Adipocyte (in vitro differentiated cells): ENCODE results near the gene KRTAP9-1.
"Not testable (repeated sequence)": the region's sequence is repeated elsewhere in the genome, so short reads cannot be mapped to it uniquely, and the experiment has no call there.

ENCODE experiments used
- DNase-seq: peaks from one replicate; pipeline ENCODE4 v3.0.0-alpha.2; 2015; ENCODE audit warnings: low read depth
- H3K27me3 ChIP-seq: replicated peaks from 2 replicates; pipeline ENCODE4 v1.7.0; 2013; ENCODE audit warnings: mild to moderate bottlenecking, low read length, moderate library complexity; ENCODE audit not compliant: control insufficient read depth, insufficient read depth
- H3K36me3 ChIP-seq: 2 replicates; pipeline ENCODE4 v1.7.0; 2013; ENCODE audit warnings: low read length, mild to moderate bottlenecking, moderate library complexity; ENCODE audit not compliant: control insufficient read depth, insufficient read depth, severe bottlenecking
- H3K4me1 ChIP-seq: 2 replicates; pipeline ENCODE4 v1.7.0; 2013; ENCODE audit warnings: mild to moderate bottlenecking, low read length, moderate library complexity; ENCODE audit not compliant: control insufficient read depth, insufficient read depth
- H3K4me3 ChIP-seq: 2 replicates; pipeline ENCODE4 v1.7.0; 2013; ENCODE audit warnings: mild to moderate bottlenecking, low read length, moderate library complexity
- H3K9ac ChIP-seq: 2 replicates; pipeline ENCODE4 v1.7.0; 2013; ENCODE audit warnings: mild to moderate bottlenecking, low read length, moderate library complexity
- H3K9me3 ChIP-seq: 2 replicates; pipeline ENCODE4 v1.7.0; 2013; ENCODE audit warnings: mild to moderate bottlenecking, low read length, moderate library complexity; ENCODE audit not compliant: control insufficient read depth

Gene KRTAP9-1

GRCh38 chr17:41189837-41190318, at the start of gene KRTAP9-1:
Gene KRTAP9-1, plus strand, starts transcription at chr17:41189887. Its CDS starts 0 bp downstream, at chr17:41189887.
- H3K27me3 ChIP-seq, H3K36me3 ChIP-seq, H3K9me3 ChIP-seq, H3K4me1 ChIP-seq, H3K4me3 ChIP-seq, H3K9ac ChIP-seq, DNase-seq: not testable (repeated sequence)

- DNase-seq: peak; percentile 41
- H3K27me3 ChIP-seq: no peaks in the 10 kb centered on the region
These were observed 49.1 kb upstream of the KRTAP9-1 start, which contains the start of gene KRTAP4-6 for GRCh38 chr17:41140360-41141131. Gene KRTAP4-6, minus strand, starts transcription at chr17:41140544. Its CDS starts 57 bp downstream, at chr17:41140487.

GRCh38 chr17:41141361-41141760, 48.3 kb upstream of the KRTAP9-1 start:
- Histone ChIP-seq H3K4me3 (no peak overlapping the region), H3K4me1 (no peaks in the 10 kb centered on the region), H3K36me3 (no peaks in the 10 kb centered on the region), H3K9me3 (peaks cover 13% of the 10 kb centered on the region), H3K27me3 (no peaks in the 10 kb centered on the region), H3K9ac (no peak overlapping the region)
- DNase-seq: no peak

More at GRCh38 chr17:41140360-41141131, 49.1 kb upstream of the KRTAP9-1 start, which contains the start of gene KRTAP4-6:
- H3K4me3 ChIP-seq: no peak within 1 kb of the TSS
- H3K9me3 ChIP-seq: peaks cover 13% of the 10 kb centered on the region
- no peaks in the 10 kb centered on the region for H3K4me1 ChIP-seq
- H3K9ac ChIP-seq: no peak within 1 kb of the TSS
- H3K36me3 ChIP-seq: no peaks in the 10 kb centered on the region

- peaks cover 13% of the 10 kb centered on the region for H3K9me3 ChIP-seq
- H3K9ac ChIP-seq: no peak overlapping the region
- no peak for DNase-seq
- H3K4me1 ChIP-seq: no peaks in the 10 kb centered on the region
- H3K27me3 ChIP-seq: no peaks in the 10 kb centered on the region
- no peak overlapping the region for H3K4me3 ChIP-seq
- no peaks in the 10 kb centered on the region for H3K36me3 ChIP-seq
These were observed 44.8 kb upstream of the KRTAP9-1 start for GRCh38 chr17:41144846-41145245.

GRCh38 chr17:41145261-41145660, 44.4 kb upstream of the KRTAP9-1 start:
- Histone ChIP-seq H3K4me3 (no peak overlapping the region), H3K9me3 (peaks cover 13% of the 10 kb centered on the region), H3K9ac (no peak overlapping the region), H3K4me1 (no peaks in the 10 kb centered on the region), H3K36me3 (no peaks in the 10 kb centered on the region), H3K27me3 (no peaks in the 10 kb centered on the region)
- DNase-seq: no peak

GRCh38 chr17:41147531-41148204, 42.0 kb upstream of the KRTAP9-1 start:
- Histone ChIP-seq H3K9ac (no peak overlapping the region), H3K36me3 (no peaks in the 10 kb centered on the region), H3K4me3 (no peak overlapping the region), H3K4me1 (no peaks in the 10 kb centered on the region), H3K9me3 (peaks cover 11% of the 10 kb centered on the region), H3K27me3 (no peaks in the 10 kb centered on the region)
- DNase-seq: no peak

GRCh38 chr17:41148971-41149651, 40.6 kb upstream of the KRTAP9-1 start:
- H3K4me3 ChIP-seq, H3K36me3 ChIP-seq, H3K4me1 ChIP-seq, DNase-seq, H3K9ac ChIP-seq, H3K9me3 ChIP-seq, H3K27me3 ChIP-seq: not testable (repeated sequence)

- Histone ChIP-seq H3K9me3 (no peaks in the 10 kb centered on the region), H3K9ac (no peak within 1 kb of the TSS)
- DNase-seq: no peak
These were observed 40.1 kb upstream of the KRTAP9-1 start, which contains the start of gene KRTAP4-5 for GRCh38 chr17:41149652-41149985. Gene KRTAP4-5, minus strand, starts transcription at chr17:41149825. Its CDS starts 58 bp downstream, at chr17:41149767.

GRCh38 chr17:41150026-41150425, 39.7 kb upstream of the KRTAP9-1 start:
- no peaks in the 10 kb centered on the region for H3K27me3 ChIP-seq
- H3K9ac ChIP-seq: no peak overlapping the region
- H3K36me3 ChIP-seq: no peaks in the 10 kb centered on the region
- H3K4me1 ChIP-seq: no peaks in the 10 kb centered on the region
- no peaks in the 10 kb centered on the region for H3K9me3 ChIP-seq
- H3K4me3 ChIP-seq: no peak overlapping the region
- no peak for DNase-seq

More at GRCh38 chr17:41149652-41149985, 40.1 kb upstream of the KRTAP9-1 start, which contains the start of gene KRTAP4-5:
- Histone ChIP-seq H3K4me1 (no peaks in the 10 kb centered on the region), H3K27me3 (no peaks in the 10 kb centered on the region), H3K36me3 (no peaks in the 10 kb centered on the region), H3K4me3 (no peak within 1 kb of the TSS)

- no peak for DNase-seq
- no peaks in the 10 kb centered on the region for H3K36me3 ChIP-seq
These were observed 38.2 kb upstream of the KRTAP9-1 start for GRCh38 chr17:41151525-41151924.

GRCh38 chr17:41153856-41154255, 35.8 kb upstream of the KRTAP9-1 start:
- Histone ChIP-seq H3K9me3 (no peaks in the 10 kb centered on the region), H3K27me3 (no peaks in the 10 kb centered on the region), H3K4me1 (no peaks in the 10 kb centered on the region), H3K36me3 (no peaks in the 10 kb centered on the region), H3K9ac (no peak overlapping the region), H3K4me3 (no peak overlapping the region)
- DNase-seq: no peak

More at GRCh38 chr17:41151525-41151924, 38.2 kb upstream of the KRTAP9-1 start:
- H3K9ac ChIP-seq: no peak overlapping the region
- H3K4me1 ChIP-seq: no peaks in the 10 kb centered on the region
- H3K9me3 ChIP-seq: no peaks in the 10 kb centered on the region
- no peak overlapping the region for H3K4me3 ChIP-seq
- H3K27me3 ChIP-seq: no peaks in the 10 kb centered on the region
